ENCODE data around the gene SH2B3. TPM values are rescaled to one million over a fixed set of nuclear protein-coding genes. Genes with fewer than 3 reads are reported as not detected.

Gene SH2B3
- total and polyA plus RNA-seq, 11 donors: 11.3 to 76.7 (median 40.2) TPM

DNA sequence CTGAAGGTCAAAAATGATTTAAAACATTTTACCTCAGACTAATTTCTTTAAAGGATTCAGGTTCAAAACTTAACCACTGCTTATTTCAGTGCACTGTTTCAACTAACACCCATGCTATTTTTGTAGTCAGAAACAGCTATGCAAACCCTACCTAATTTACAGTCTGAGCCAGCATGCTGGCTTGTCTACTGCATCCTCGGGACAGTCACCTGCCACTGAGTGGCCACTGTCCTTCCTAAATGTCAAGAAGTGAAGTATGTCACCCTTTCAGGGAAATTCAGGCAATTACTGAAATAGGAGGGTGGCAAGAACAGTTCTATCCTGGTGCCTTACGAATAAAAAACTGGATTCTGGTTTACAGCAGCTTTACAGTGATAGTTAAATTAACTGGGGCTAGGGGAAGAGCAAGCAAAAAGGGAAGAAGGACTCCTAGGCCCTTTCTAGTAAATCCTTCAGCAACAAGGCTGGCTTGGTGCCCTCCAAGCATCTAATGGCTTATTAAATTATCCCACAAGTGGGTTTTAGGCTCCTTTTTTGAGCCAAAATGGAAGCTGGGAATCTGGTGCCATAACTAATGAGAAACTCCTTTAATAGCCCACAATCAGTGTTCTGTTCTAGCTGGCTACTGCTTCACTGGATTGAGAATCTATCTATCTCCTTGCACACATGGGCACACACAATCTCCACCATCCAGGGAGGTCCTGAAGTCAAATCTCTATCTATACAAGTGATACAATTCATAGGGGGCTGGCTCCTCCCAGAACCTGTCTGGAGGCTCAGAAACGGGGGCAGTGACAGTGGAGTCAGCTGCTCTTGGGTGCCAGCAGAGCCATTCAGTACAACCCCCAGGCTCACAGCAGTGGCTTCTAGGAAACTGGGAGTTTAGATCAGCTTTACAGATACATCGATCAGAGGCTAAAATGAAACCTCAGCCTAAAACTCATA is 43.4 kb downstream of the SH2B3 start:
- H3K4me1 ChIP-seq: peaks cover 27 to 83% (median 74%) of the 10 kb centered on the region in 12 donors
- ATAC-seq: peak in 1 of 4 donors; percentile 41
- 51 to 60% (median 51%) methylated on average over 4 of the region's 4 CpGs for WGBS, 4 donors
- intact Hi-C loops (cut with DNase I): loop anchor here in 2 of 10 donors (5.0 kb wide), 1 partner anchor 42 kb away; the partner anchor contains the start of gene SH2B3 (in 2 of the 2)
- peaks cover 0 to 81% (median 74%) of the 10 kb centered on the region in 9 donors for H3K36me3 ChIP-seq
- H3K27me3 ChIP-seq: no peaks in the 10 kb centered on the region
- H3K9me3 ChIP-seq: no peaks in the 10 kb centered on the region
- DNase-seq: peak in 1 of 5 donors; percentile 21
- TF ChIP-seq POLR2A (IDR thresholded peaks at IDR 0.05): no peak
- TF ChIP-seq, protein P1, sequence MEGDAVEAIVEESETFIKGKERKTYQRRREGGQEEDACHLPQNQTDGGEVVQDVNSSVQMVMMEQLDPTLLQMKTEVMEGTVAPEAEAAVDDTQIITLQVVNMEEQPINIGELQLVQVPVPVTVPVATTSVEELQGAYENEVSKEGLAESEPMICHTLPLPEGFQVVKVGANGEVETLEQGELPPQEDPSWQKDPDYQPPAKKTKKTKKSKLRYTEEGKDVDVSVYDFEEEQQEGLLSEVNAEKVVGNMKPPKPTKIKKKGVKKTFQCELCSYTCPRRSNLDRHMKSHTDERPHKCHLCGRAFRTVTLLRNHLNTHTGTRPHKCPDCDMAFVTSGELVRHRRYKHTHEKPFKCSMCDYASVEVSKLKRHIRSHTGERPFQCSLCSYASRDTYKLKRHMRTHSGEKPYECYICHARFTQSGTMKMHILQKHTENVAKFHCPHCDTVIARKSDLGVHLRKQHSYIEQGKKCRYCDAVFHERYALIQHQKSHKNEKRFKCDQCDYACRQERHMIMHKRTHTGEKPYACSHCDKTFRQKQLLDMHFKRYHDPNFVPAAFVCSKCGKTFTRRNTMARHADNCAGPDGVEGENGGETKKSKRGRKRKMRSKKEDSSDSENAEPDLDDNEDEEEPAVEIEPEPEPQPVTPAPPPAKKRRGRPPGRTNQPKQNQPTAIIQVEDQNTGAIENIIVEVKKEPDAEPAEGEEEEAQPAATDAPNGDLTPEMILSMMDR (IDR thresholded peaks at IDR 0.05): no peak
- H3K4me3 ChIP-seq: no peak overlapping the region
- H3K27ac ChIP-seq: peak overlapping the region; percentile 12 to 89 (median 77)

DNA sequence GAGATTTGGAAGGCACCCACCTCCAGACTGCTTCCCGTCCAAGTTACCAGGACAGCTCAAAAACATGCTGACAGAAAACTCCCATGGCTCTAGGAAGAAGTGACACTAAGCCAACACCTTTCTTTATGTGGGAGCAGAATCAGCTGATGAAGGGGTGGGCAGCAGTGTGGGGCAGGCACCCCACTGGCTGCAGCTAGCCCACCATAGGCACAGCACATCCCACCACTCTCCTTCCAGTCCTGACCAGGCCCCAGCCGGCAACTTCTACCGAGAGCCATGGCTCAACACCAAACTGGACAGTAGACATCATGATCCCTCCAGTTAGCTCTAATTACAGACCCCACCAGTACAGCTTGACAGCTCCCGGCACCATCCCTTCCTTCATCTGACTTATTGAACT is 45.0 kb downstream of the SH2B3 start:
- Histone ChIP-seq H3K4me3 (no peak overlapping the region), H3K9me3 (no peaks in the 10 kb centered on the region), H3K27ac (peak overlapping the region; percentile 13 to 89 (median 74)), H3K4me1 (peaks cover 17 to 81% (median 66%) of the 10 kb centered on the region in 12 donors), H3K36me3 (peaks cover 0 to 97% (median 89%) of the 10 kb centered on the region in 9 donors), H3K27me3 (no peaks in the 10 kb centered on the region)
- peak in 1 of 5 donors; percentile 13 for DNase-seq
- 55 to 69% (median 59%) methylated on average over 4 of the region's 4 CpGs for WGBS, 4 donors
- intact Hi-C loops (cut with DNase I): loop anchor here in 9 of 10 donors (1.0 to 5.0 kb wide), 4 partner anchors 46 to 118 kb away; partner anchors contain the start of gene SH2B3 (in 1 of the 9)
- ATAC-seq: peak in 1 of 4 donors; percentile 3
- TF ChIP-seq, protein P1 (IDR thresholded peaks at IDR 0.05): no peak
- TF ChIP-seq POLR2A (IDR thresholded peaks at IDR 0.05): no peak

DNA sequence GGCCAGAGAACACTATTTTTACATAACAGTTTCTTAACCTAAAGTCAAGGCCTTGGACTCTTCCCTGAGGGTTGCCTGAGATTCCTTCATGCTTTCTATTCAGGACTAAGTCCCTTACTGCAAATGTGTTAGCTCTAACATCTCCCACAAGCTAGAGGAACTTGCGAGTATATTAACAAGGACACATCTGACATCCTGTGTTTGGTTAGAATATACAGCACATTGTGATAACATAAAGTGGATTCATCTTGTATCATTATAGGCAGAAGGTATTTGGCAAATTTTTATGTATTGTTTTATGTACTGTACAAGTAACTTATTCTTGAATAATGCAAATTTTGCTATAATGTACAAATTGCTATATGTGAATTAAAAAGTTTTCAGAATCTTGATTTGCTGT is 45.5 kb downstream of the SH2B3 start:
- ATAC-seq (no peak), DNase-seq (no peak)
- intact Hi-C loops (cut with DNase I): loop anchor here in 9 of 10 donors (1.0 to 5.0 kb wide), 4 partner anchors 46 to 119 kb away; partner anchors contain the start of gene SH2B3 (in 1 of the 9)
- WGBS, 4 donors: 31 to 61% (median 39%) methylated on average over 1 of the region's 1 CpG
- no peak for TF ChIP-seq POLR2A (IDR thresholded peaks at IDR 0.05)
- TF ChIP-seq, protein P1 (IDR thresholded peaks at IDR 0.05): no peak
- H3K27me3 ChIP-seq: no peaks in the 10 kb centered on the region
- H3K36me3 ChIP-seq: peaks cover 0 to 100% (median 95%) of the 10 kb centered on the region in 9 donors
- H3K9me3 ChIP-seq: no peaks in the 10 kb centered on the region
- H3K4me3 ChIP-seq: no peak overlapping the region
- H3K27ac ChIP-seq: peak overlapping the region in 11 of 12 donors; percentile 45 to 89 (median 78)
- H3K4me1 ChIP-seq: peaks cover 11 to 81% (median 62%) of the 10 kb centered on the region in 12 donors

Data from heart left ventricle (tissue), 16 donors.